ENCODE measurements around the gene FUBP3. TPM values are rescaled to one million over a fixed set of nuclear protein-coding genes. Genes with fewer than 3 reads are reported as not detected.

The FUBP3 gene
- total and polyA plus RNA-seq, 10 donors = 14.7 to 46.1 (median 30.5) TPM

GRCh38 chr9:130563797-130564196, 15.6 kb upstream of the FUBP3 start:
- intact Hi-C loops (cut with DNase I; ENCODE audit: low total_unique reads) = no loop called here
- DNase-seq = peak; percentile 15
- Histone ChIP-seq H3K4me3 (no peak overlapping the region), H3K9me3 (no peaks in the 10 kb centered on the region), H3K4me1 (no peaks in the 10 kb centered on the region), H3K36me3 (no peaks in the 10 kb centered on the region), H3K27ac (no peak overlapping the region), H3K27me3 (replicated peaks in 1 of 7) (peaks cover 0 to 38% (median 0%) of the 10 kb centered on the region in 7 donors)
- TF ChIP-seq POLR2A (IDR thresholded peaks at IDR 0.05) = no peak
- TF ChIP-seq, protein P1, sequence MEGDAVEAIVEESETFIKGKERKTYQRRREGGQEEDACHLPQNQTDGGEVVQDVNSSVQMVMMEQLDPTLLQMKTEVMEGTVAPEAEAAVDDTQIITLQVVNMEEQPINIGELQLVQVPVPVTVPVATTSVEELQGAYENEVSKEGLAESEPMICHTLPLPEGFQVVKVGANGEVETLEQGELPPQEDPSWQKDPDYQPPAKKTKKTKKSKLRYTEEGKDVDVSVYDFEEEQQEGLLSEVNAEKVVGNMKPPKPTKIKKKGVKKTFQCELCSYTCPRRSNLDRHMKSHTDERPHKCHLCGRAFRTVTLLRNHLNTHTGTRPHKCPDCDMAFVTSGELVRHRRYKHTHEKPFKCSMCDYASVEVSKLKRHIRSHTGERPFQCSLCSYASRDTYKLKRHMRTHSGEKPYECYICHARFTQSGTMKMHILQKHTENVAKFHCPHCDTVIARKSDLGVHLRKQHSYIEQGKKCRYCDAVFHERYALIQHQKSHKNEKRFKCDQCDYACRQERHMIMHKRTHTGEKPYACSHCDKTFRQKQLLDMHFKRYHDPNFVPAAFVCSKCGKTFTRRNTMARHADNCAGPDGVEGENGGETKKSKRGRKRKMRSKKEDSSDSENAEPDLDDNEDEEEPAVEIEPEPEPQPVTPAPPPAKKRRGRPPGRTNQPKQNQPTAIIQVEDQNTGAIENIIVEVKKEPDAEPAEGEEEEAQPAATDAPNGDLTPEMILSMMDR (IDR thresholded peaks at IDR 0.05 in 8 of 11, conservative IDR thresholded peaks at IDR 0.05 in 3 of 11) = no peak
- TF ChIP-seq POLR2AphosphoS5 (IDR thresholded peaks at IDR 0.05) = no peak
- WGBS, 5 donors = 88 to 94% (median 91%) methylated on average over 7 of the region's 7 CpGs

DNA sequence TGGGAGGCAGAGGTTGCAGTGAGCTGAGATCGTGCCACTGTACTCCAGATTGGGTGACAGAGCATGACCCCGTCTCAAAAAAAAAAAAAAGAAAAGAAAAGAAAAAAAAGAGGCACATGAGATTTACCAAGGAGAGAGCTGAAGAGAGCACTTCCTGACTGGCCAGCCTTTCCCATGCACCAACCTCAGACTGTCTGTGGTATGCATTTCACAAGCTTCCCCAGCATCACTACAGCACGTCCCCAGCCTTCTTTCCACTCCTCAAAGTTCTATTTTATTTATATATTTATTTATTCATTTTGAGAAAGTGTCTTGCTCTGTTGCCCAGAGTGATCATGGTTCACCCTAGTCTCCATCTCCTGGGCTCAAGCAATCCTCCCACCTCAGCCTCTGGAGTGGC, 13.6 kb upstream of the FUBP3 start:
- no peaks in the 10 kb centered on the region for H3K4me1 ChIP-seq
- no peaks in the 10 kb centered on the region for H3K9me3 ChIP-seq
- no peak overlapping the region for H3K4me3 ChIP-seq
- peaks cover 0 to 38% (median 0%) of the 10 kb centered on the region in 7 donors for H3K27me3 ChIP-seq (replicated peaks in 1 of 7)
- no peaks in the 10 kb centered on the region for H3K36me3 ChIP-seq
- 49 to 79% (median 56%) methylated on average over 3 of the region's 3 CpGs for WGBS, 5 donors
- TF ChIP-seq, protein P1 (IDR thresholded peaks at IDR 0.05 in 8 of 11, conservative IDR thresholded peaks at IDR 0.05 in 3 of 11) = no peak
- no peak for TF ChIP-seq POLR2A (IDR thresholded peaks at IDR 0.05)
- TF ChIP-seq POLR2AphosphoS5 (IDR thresholded peaks at IDR 0.05) = no peak
- H3K27ac ChIP-seq = no peak overlapping the region
- peak; percentile 3 for DNase-seq
- intact Hi-C loops (cut with DNase I; ENCODE audit: low total_unique reads) = no loop called here

- 83 to 92% (median 90%) methylated on average over 10 of the region's 10 CpGs for WGBS, 5 donors
- intact Hi-C loops (cut with DNase I; ENCODE audit: low total_unique reads) = no loop called here
- DNase-seq = no peak
- Histone ChIP-seq H3K36me3 (no peaks in the 10 kb centered on the region), H3K27ac (no peak overlapping the region), H3K4me1 (no peaks in the 10 kb centered on the region), H3K4me3 (no peak overlapping the region), H3K9me3 (no peaks in the 10 kb centered on the region), H3K27me3 (replicated peaks in 1 of 7) (peaks cover 0 to 19% (median 0%) of the 10 kb centered on the region in 7 donors)
- TF ChIP-seq POLR2AphosphoS5 (IDR thresholded peaks at IDR 0.05) = no peak
- no peak for TF ChIP-seq POLR2A (IDR thresholded peaks at IDR 0.05)
- TF ChIP-seq, protein P1 (IDR thresholded peaks at IDR 0.05 in 8 of 11, conservative IDR thresholded peaks at IDR 0.05 in 3 of 11) = no peak
Observed at GRCh38 chr9:130570208-130570607, 9.2 kb upstream of the FUBP3 start.

- Histone ChIP-seq H3K27me3 (replicated peaks in 1 of 7) (no peaks in the 10 kb centered on the region), H3K4me3 (no peak overlapping the region), H3K4me1 (peaks cover 11 to 25% (median 17%) of the 10 kb centered on the region in 6 donors), H3K9me3 (no peaks in the 10 kb centered on the region), H3K27ac (no peak overlapping the region), H3K36me3 (no peaks in the 10 kb centered on the region)
- TF ChIP-seq, protein P1 (IDR thresholded peaks at IDR 0.05 in 8 of 11, conservative IDR thresholded peaks at IDR 0.05 in 3 of 11) = no peak
- TF ChIP-seq POLR2A (IDR thresholded peaks at IDR 0.05) = no peak
- no peak for TF ChIP-seq POLR2AphosphoS5 (IDR thresholded peaks at IDR 0.05)
- intact Hi-C loops (cut with DNase I; ENCODE audit: low total_unique reads) = no loop called here
- DNase-seq = no peak
- 70 to 87% (median 86%) methylated on average over 3 of the region's 3 CpGs for WGBS, 5 donors
Observed at GRCh38 chr9:130575514-130575913, 3.9 kb upstream of the FUBP3 start.
